ENCODE results near the gene CDH13.

Gene CDH13

GRCh38 chr16:83205896-83206295 lies 579.1 kb downstream of the CDH13 start:
- Histone ChIP-seq H3K27ac (ENCODE audit: low read length) (no peak overlapping the region), H4K20me1 (ENCODE audit: insufficient read depth, low read length) (no peaks in the 10 kb centered on the region), H3K4me3 (ENCODE audit: low read depth in 1 of 2, low read length in 2 of 2) (no peak overlapping the region), H3K4me1 (ENCODE audit: insufficient read depth, low read length) (no peaks in the 10 kb centered on the region), H3K79me2 (ENCODE audit: insufficient read depth, low read length) (no peaks in the 10 kb centered on the region), H3K9ac (ENCODE audit: low read depth, low read length) (no peak overlapping the region), H2AFZ (ENCODE audit: low read depth, low read length) (no peak overlapping the region), H3K9me3 (ENCODE audit: insufficient read depth, low read length, severe bottlenecking) (no peaks in the 10 kb centered on the region), H3K4me2 (ENCODE audit: insufficient read depth, low read length) (no peak overlapping the region), H3K36me3 (ENCODE audit: insufficient read depth, low read length) (no peaks in the 10 kb centered on the region), H3K27me3 (ENCODE audit: insufficient read depth, low read length, poor library complexity) (peaks cover 3% of the 10 kb centered on the region)
- DNase-seq (no peak), ATAC-seq (ENCODE audit: insufficient read depth, low read depth) (no peak)
- TF ChIP-seq, protein P1, sequence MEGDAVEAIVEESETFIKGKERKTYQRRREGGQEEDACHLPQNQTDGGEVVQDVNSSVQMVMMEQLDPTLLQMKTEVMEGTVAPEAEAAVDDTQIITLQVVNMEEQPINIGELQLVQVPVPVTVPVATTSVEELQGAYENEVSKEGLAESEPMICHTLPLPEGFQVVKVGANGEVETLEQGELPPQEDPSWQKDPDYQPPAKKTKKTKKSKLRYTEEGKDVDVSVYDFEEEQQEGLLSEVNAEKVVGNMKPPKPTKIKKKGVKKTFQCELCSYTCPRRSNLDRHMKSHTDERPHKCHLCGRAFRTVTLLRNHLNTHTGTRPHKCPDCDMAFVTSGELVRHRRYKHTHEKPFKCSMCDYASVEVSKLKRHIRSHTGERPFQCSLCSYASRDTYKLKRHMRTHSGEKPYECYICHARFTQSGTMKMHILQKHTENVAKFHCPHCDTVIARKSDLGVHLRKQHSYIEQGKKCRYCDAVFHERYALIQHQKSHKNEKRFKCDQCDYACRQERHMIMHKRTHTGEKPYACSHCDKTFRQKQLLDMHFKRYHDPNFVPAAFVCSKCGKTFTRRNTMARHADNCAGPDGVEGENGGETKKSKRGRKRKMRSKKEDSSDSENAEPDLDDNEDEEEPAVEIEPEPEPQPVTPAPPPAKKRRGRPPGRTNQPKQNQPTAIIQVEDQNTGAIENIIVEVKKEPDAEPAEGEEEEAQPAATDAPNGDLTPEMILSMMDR (IDR thresholded peaks at IDR 0.05; ENCODE audit: borderline replicate concordance, extremely low read depth, low read length, poor library complexity, severe bottlenecking), result no peak
- no peak for TF ChIP-seq EZH2 (IDR thresholded peaks at IDR 0.05; ENCODE audit: borderline replicate concordance, low read depth, low read length, severe bottlenecking)

DNA sequence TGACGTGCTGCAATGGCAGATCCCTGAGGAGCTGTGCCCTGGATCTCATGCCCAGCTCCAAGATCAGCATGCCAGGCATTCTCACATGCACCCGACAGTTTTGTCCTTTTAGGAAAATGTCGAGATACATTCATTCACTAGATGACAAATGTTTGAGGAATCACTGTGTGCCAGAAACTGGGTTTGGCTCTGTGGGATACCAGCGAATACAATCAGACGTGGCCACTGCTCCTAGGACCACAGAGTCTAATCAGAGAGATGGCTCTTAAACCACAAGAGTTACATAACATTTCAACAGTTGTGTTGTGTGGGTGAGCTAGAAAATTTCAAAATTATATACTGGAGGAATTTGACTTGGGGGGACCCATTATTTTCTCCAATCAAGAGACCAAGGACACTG lies 579.7 kb downstream of the CDH13 start:
- Histone ChIP-seq H2AFZ (ENCODE audit: low read depth, low read length) (no peak overlapping the region), H3K4me3 (ENCODE audit: low read depth in 1 of 2, low read length in 2 of 2) (no peak overlapping the region), H3K9me3 (ENCODE audit: insufficient read depth, low read length, severe bottlenecking) (no peaks in the 10 kb centered on the region), H3K4me1 (ENCODE audit: insufficient read depth, low read length) (no peaks in the 10 kb centered on the region), H4K20me1 (ENCODE audit: insufficient read depth, low read length) (no peaks in the 10 kb centered on the region), H3K27me3 (ENCODE audit: insufficient read depth, low read length, poor library complexity) (peaks cover 3% of the 10 kb centered on the region), H3K79me2 (ENCODE audit: insufficient read depth, low read length) (no peaks in the 10 kb centered on the region), H3K36me3 (ENCODE audit: insufficient read depth, low read length) (no peaks in the 10 kb centered on the region), H3K27ac (ENCODE audit: low read length) (no peak overlapping the region), H3K9ac (ENCODE audit: low read depth, low read length) (no peak overlapping the region), H3K4me2 (ENCODE audit: insufficient read depth, low read length) (no peak overlapping the region)
- ATAC-seq (ENCODE audit: insufficient read depth, low read depth), result no peak
- TF ChIP-seq, protein P1 (IDR thresholded peaks at IDR 0.05; ENCODE audit: borderline replicate concordance, extremely low read depth, low read length, poor library complexity, severe bottlenecking), result no peak
- no peak for TF ChIP-seq EZH2 (IDR thresholded peaks at IDR 0.05; ENCODE audit: borderline replicate concordance, low read depth, low read length, severe bottlenecking)
- DNase-seq, result no peak

- Histone ChIP-seq H3K9me3 (ENCODE audit: insufficient read depth, low read length, severe bottlenecking) (no peaks in the 10 kb centered on the region), H3K27me3 (ENCODE audit: insufficient read depth, low read length, poor library complexity) (peaks cover 3% of the 10 kb centered on the region), H3K9ac (ENCODE audit: low read depth, low read length) (no peak overlapping the region), H3K79me2 (ENCODE audit: insufficient read depth, low read length) (no peaks in the 10 kb centered on the region), H4K20me1 (ENCODE audit: insufficient read depth, low read length) (no peaks in the 10 kb centered on the region), H3K4me2 (ENCODE audit: insufficient read depth, low read length) (no peak overlapping the region), H2AFZ (ENCODE audit: low read depth, low read length) (no peak overlapping the region), H3K36me3 (ENCODE audit: insufficient read depth, low read length) (no peaks in the 10 kb centered on the region), H3K27ac (ENCODE audit: low read length) (no peak overlapping the region), H3K4me1 (ENCODE audit: insufficient read depth, low read length) (no peaks in the 10 kb centered on the region), H3K4me3 (ENCODE audit: low read depth in 1 of 2, low read length in 2 of 2) (no peak overlapping the region)
- TF ChIP-seq, protein P1 (IDR thresholded peaks at IDR 0.05; ENCODE audit: borderline replicate concordance, extremely low read depth, low read length, poor library complexity, severe bottlenecking), result no peak
- TF ChIP-seq EZH2 (IDR thresholded peaks at IDR 0.05; ENCODE audit: borderline replicate concordance, low read depth, low read length, severe bottlenecking), result no peak
- DNase-seq (no peak), ATAC-seq (ENCODE audit: insufficient read depth, low read depth) (no peak)
These were observed 584.9 kb downstream of the CDH13 start for GRCh38 chr16:83211711-83212110.

- ATAC-seq (ENCODE audit: insufficient read depth, low read depth), result no peak
- H3K4me1 ChIP-seq (ENCODE audit: insufficient read depth, low read length), result no peaks in the 10 kb centered on the region
- no peak overlapping the region for H3K4me3 ChIP-seq (ENCODE audit: low read depth in 1 of 2, low read length in 2 of 2)
- no peak for DNase-seq
- H2AFZ ChIP-seq (ENCODE audit: low read depth, low read length), result no peak overlapping the region
- H3K9ac ChIP-seq (ENCODE audit: low read depth, low read length), result no peak overlapping the region
- no peaks in the 10 kb centered on the region for H3K79me2 ChIP-seq (ENCODE audit: insufficient read depth, low read length)
- H3K36me3 ChIP-seq (ENCODE audit: insufficient read depth, low read length), result no peaks in the 10 kb centered on the region
- no peaks in the 10 kb centered on the region for H3K9me3 ChIP-seq (ENCODE audit: insufficient read depth, low read length, severe bottlenecking)
- no peaks in the 10 kb centered on the region for H4K20me1 ChIP-seq (ENCODE audit: insufficient read depth, low read length)
- TF ChIP-seq, protein P1 (IDR thresholded peaks at IDR 0.05; ENCODE audit: borderline replicate concordance, extremely low read depth, low read length, poor library complexity, severe bottlenecking), result no peak
- TF ChIP-seq EZH2 (IDR thresholded peaks at IDR 0.05; ENCODE audit: borderline replicate concordance, low read depth, low read length, severe bottlenecking), result no peak
- peaks cover 3% of the 10 kb centered on the region for H3K27me3 ChIP-seq (ENCODE audit: insufficient read depth, low read length, poor library complexity)
- H3K4me2 ChIP-seq (ENCODE audit: insufficient read depth, low read length), result no peak overlapping the region
- no peak overlapping the region for H3K27ac ChIP-seq (ENCODE audit: low read length)
These were observed 585.6 kb downstream of the CDH13 start for GRCh38 chr16:83212301-83212841.
